Gastrocnemius medialis (tissue), 4 donors: Measurements from ENCODE around the gene SEMA3D. TPM values are rescaled to one million over a fixed set of nuclear protein-coding genes. Genes with fewer than 3 reads are reported as not detected.

Experiments used
- ATAC-seq, 2 donors: fragments of 150-250 bp; one replicate each; pipeline ENCODE4 v1.9.1; 2016
- DNase-seq, 2 donors: peaks; one replicate each; pipeline ENCODE4 v3.0.0-alpha.2; 2019
- H3K27ac ChIP-seq, 4 donors: fragments of 200-600 bp; sonication (generic); 1 replicate in 1 of 4; 2 replicates in 3 of 4; pipeline ENCODE4 v1.5.1; 2016 to 2018; ENCODE audit warnings: mild to moderate bottlenecking in 2 of 4, moderate library complexity in 1 of 4
- H3K27me3 ChIP-seq, 3 donors: fragments of 200-600 bp; sonication (generic) in 2 of 3; 1 replicate in 1 of 3; 2 replicates in 2 of 3; pipeline versions ENCODE4 v1.5.1 to v1.6.0; 2016 to 2019; ENCODE audit warnings: mild to moderate bottlenecking in 1 of 3, moderate library complexity in 1 of 3
- H3K36me3 ChIP-seq, 2 donors: fragments of 200-600 bp; sonication (generic) in 1 of 2; one replicate each; pipeline ENCODE4 v1.5.1; 2017 to 2018
- H3K4me1 ChIP-seq, 2 donors: fragments of 200-600 bp; sonication (generic) in 1 of 2; one replicate each; pipeline ENCODE4 v1.5.1; 2016 to 2017; ENCODE audit warnings: mild to moderate bottlenecking in 2 of 2
- H3K4me3 ChIP-seq, 4 donors: fragments of 200-600 bp; sonication (generic) in 3 of 4; 1 replicate in 1 of 4; 2 replicates in 3 of 4; pipeline ENCODE4 v1.5.1; 2016 to 2019; ENCODE audit warnings: mild to moderate bottlenecking in 2 of 4
- H3K9me3 ChIP-seq, 3 donors: fragments of 200-600 bp; sonication (generic) in 2 of 3; 1 replicate in 1 of 3; 2 replicates in 2 of 3; pipeline ENCODE4 v1.5.1; 2016 to 2019
- CTCF ChIP-seq, 5 experiments: fragments of 450-650 bp in 3 of 5; fragments of 200-600 bp in 2 of 5; sonication (generic) in 2 of 5; IDR thresholded peaks in 4 of 5; conservative IDR thresholded peaks in 1 of 5; 1 replicate in 4 of 5; 2 replicates in 1 of 5; pipeline ENCODE4 v1.5.1; 2016 to 2019; ENCODE audit warnings: antibody characterized with exemption in 5 of 5, mild to moderate bottlenecking in 3 of 5, moderate library complexity in 3 of 5
- POLR2A ChIP-seq, 2 donors: fragments of 450-650 bp; IDR thresholded peaks; one replicate each; pipeline ENCODE4 v1.6.1; 2017; ENCODE audit warnings: antibody characterized with exemption in 2 of 2, mild to moderate bottlenecking in 2 of 2, moderate library complexity in 2 of 2
- in situ Hi-C, 4 donors: fragments of 200-750 bp; cut with MboI; loops; one replicate each; pipeline versions ENCODE4 v1.15.0 to v1.8.0; 2017; ENCODE audit warnings: low sequenced_read_pairs in 4 of 4
- intact Hi-C: fragments of 100-400 bp; cut with DNase I; formaldehyde crosslinking; loops from one replicate; pipeline ENCODE4 v1.15.1; 2023; ENCODE audit warnings: low total_unique reads
- total RNA-seq, 4 donors: library from RNA; depleted of rRNA; stranded (reverse); fragments of >200 nt; gene quantifications; one replicate each; pipeline versions ENCODE4 v1.1.0 to v1.2.3, GENCODE V29; 2016

The SEMA3D gene
- total RNA-seq, 4 donors from 2014 or later: 0.75 TPM; not detected in 3

GRCh38 chr7:85102813-85103350 lies 84.0 kb downstream of the SEMA3D start:
- Histone ChIP-seq H3K4me1 (no peaks in the 10 kb centered on the region), H3K36me3 (no peaks in the 10 kb centered on the region), H3K27ac (no peak overlapping the region), H3K27me3 (no peaks in the 10 kb centered on the region), H3K4me3 (no peak overlapping the region), H3K9me3 (no peaks in the 10 kb centered on the region)
- in situ Hi-C loops (no loop called here), intact Hi-C loops (no loop called here)
- ATAC-seq (no peak), DNase-seq (no peak)
- no peak for TF ChIP-seq POLR2A (IDR thresholded peaks at IDR 0.05)
- no peak for TF ChIP-seq CTCF (IDR thresholded peaks at IDR 0.05 in 4 of 5, conservative IDR thresholded peaks at IDR 0.05 in 1 of 5)

- intact Hi-C loops (no loop called here), in situ Hi-C loops (no loop called here)
- ATAC-seq (no peak), DNase-seq (no peak)
- no peak overlapping the region for H3K4me3 ChIP-seq
- H3K27me3 ChIP-seq: no peaks in the 10 kb centered on the region
- no peaks in the 10 kb centered on the region for H3K4me1 ChIP-seq
- H3K9me3 ChIP-seq: no peaks in the 10 kb centered on the region
- no peaks in the 10 kb centered on the region for H3K36me3 ChIP-seq
- H3K27ac ChIP-seq: no peak overlapping the region
- TF ChIP-seq CTCF (IDR thresholded peaks at IDR 0.05 in 4 of 5, conservative IDR thresholded peaks at IDR 0.05 in 1 of 5) (no peak), POLR2A (IDR thresholded peaks at IDR 0.05) (no peak)
Observed at GRCh38 chr7:85101347-85101746, 85.5 kb downstream of the SEMA3D start.

GRCh38 chr7:85097844-85098243 lies 89.0 kb downstream of the SEMA3D start:
- Histone ChIP-seq H3K27ac (no peak overlapping the region), H3K4me3 (no peak overlapping the region), H3K9me3 (no peaks in the 10 kb centered on the region), H3K4me1 (no peaks in the 10 kb centered on the region), H3K27me3 (no peaks in the 10 kb centered on the region), H3K36me3 (no peaks in the 10 kb centered on the region)
- intact Hi-C loops: no loop called here
- DNase-seq: no peak
- in situ Hi-C loops: no loop called here
- ATAC-seq: no peak
- no peak for TF ChIP-seq POLR2A (IDR thresholded peaks at IDR 0.05)
- TF ChIP-seq CTCF (IDR thresholded peaks at IDR 0.05 in 4 of 5, conservative IDR thresholded peaks at IDR 0.05 in 1 of 5): no peak

- in situ Hi-C loops: no loop called here
Observed at GRCh38 chr7:85095806-85096205, 91.0 kb downstream of the SEMA3D start.

More at GRCh38 chr7:85095806-85096205, 91.0 kb downstream of the SEMA3D start:
- H3K27ac ChIP-seq: no peak overlapping the region
- DNase-seq: no peak
- intact Hi-C loops: no loop called here
- H3K36me3 ChIP-seq: no peaks in the 10 kb centered on the region
- H3K9me3 ChIP-seq: no peaks in the 10 kb centered on the region
- TF ChIP-seq POLR2A (IDR thresholded peaks at IDR 0.05) (no peak), CTCF (IDR thresholded peaks at IDR 0.05 in 4 of 5, conservative IDR thresholded peaks at IDR 0.05 in 1 of 5) (no peak)
- ATAC-seq: no peak
- no peak overlapping the region for H3K4me3 ChIP-seq
- H3K27me3 ChIP-seq: no peaks in the 10 kb centered on the region
- no peaks in the 10 kb centered on the region for H3K4me1 ChIP-seq
